ENCODE results near the gene MRPS34.

The MRPS34 gene

GRCh38 chr16:1788708-1789100, 15.8 kb upstream of the MRPS34 start:
- peak; percentile 18; the same call in 1 of the 3 replicates for ATAC-seq (ENCODE audit: insufficient read depth, low read depth)
- TF ChIP-seq, protein P1, sequence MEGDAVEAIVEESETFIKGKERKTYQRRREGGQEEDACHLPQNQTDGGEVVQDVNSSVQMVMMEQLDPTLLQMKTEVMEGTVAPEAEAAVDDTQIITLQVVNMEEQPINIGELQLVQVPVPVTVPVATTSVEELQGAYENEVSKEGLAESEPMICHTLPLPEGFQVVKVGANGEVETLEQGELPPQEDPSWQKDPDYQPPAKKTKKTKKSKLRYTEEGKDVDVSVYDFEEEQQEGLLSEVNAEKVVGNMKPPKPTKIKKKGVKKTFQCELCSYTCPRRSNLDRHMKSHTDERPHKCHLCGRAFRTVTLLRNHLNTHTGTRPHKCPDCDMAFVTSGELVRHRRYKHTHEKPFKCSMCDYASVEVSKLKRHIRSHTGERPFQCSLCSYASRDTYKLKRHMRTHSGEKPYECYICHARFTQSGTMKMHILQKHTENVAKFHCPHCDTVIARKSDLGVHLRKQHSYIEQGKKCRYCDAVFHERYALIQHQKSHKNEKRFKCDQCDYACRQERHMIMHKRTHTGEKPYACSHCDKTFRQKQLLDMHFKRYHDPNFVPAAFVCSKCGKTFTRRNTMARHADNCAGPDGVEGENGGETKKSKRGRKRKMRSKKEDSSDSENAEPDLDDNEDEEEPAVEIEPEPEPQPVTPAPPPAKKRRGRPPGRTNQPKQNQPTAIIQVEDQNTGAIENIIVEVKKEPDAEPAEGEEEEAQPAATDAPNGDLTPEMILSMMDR (IDR thresholded peaks at IDR 0.05; ENCODE audit: borderline replicate concordance, extremely low read depth, low read length, poor library complexity, severe bottlenecking) = no peak
- no peak for TF ChIP-seq EZH2 (IDR thresholded peaks at IDR 0.05; ENCODE audit: borderline replicate concordance, low read depth, low read length, severe bottlenecking)
- no peak overlapping the region for H3K4me3 ChIP-seq (ENCODE audit: low read depth in 1 of 2, low read length in 2 of 2)
- H3K9me3 ChIP-seq (ENCODE audit: insufficient read depth, low read length, severe bottlenecking) = no peaks in the 10 kb centered on the region
- peaks cover 63% of the 10 kb centered on the region for H3K36me3 ChIP-seq (ENCODE audit: insufficient read depth, low read length)
- H4K20me1 ChIP-seq (ENCODE audit: insufficient read depth, low read length) = peaks cover 76% of the 10 kb centered on the region
- no peak overlapping the region for H3K4me2 ChIP-seq (ENCODE audit: insufficient read depth, low read length)
- no peaks in the 10 kb centered on the region for H3K27me3 ChIP-seq (ENCODE audit: insufficient read depth, low read length, poor library complexity)
- H3K4me1 ChIP-seq (ENCODE audit: insufficient read depth, low read length) = peaks cover 24% of the 10 kb centered on the region
- peaks cover 45% of the 10 kb centered on the region for H3K79me2 ChIP-seq (ENCODE audit: insufficient read depth, low read length)
- no peak overlapping the region for H2AFZ ChIP-seq (ENCODE audit: low read depth, low read length)
- DNase-seq = no peak
- no peak overlapping the region for H3K27ac ChIP-seq (ENCODE audit: low read length)
- no peak overlapping the region for H3K9ac ChIP-seq (ENCODE audit: low read depth, low read length)

GRCh38 chr16:1788095-1788707, 15.3 kb upstream of the MRPS34 start:
- no peak overlapping the region for H3K9ac ChIP-seq (ENCODE audit: low read depth, low read length)
- no peaks in the 10 kb centered on the region for H3K27me3 ChIP-seq (ENCODE audit: insufficient read depth, low read length, poor library complexity)
- no peak for TF ChIP-seq EZH2 (IDR thresholded peaks at IDR 0.05; ENCODE audit: borderline replicate concordance, low read depth, low read length, severe bottlenecking)
- TF ChIP-seq, protein P1 (IDR thresholded peaks at IDR 0.05; ENCODE audit: borderline replicate concordance, extremely low read depth, low read length, poor library complexity, severe bottlenecking) = no peak
- H3K27ac ChIP-seq (ENCODE audit: low read length) = no peak overlapping the region
- DNase-seq (no peak), ATAC-seq (ENCODE audit: insufficient read depth, low read depth) (no peak)
- no peak overlapping the region for H2AFZ ChIP-seq (ENCODE audit: low read depth, low read length)
- H3K36me3 ChIP-seq (ENCODE audit: insufficient read depth, low read length) = peaks cover 65% of the 10 kb centered on the region
- H3K4me3 ChIP-seq (ENCODE audit: low read depth in 1 of 2, low read length in 2 of 2) = no peak overlapping the region
- no peak overlapping the region for H3K4me2 ChIP-seq (ENCODE audit: insufficient read depth, low read length)
- H3K79me2 ChIP-seq (ENCODE audit: insufficient read depth, low read length) = peaks cover 49% of the 10 kb centered on the region
- peaks cover 25% of the 10 kb centered on the region for H3K4me1 ChIP-seq (ENCODE audit: insufficient read depth, low read length)
- peaks cover 79% of the 10 kb centered on the region for H4K20me1 ChIP-seq (ENCODE audit: insufficient read depth, low read length)
- no peaks in the 10 kb centered on the region for H3K9me3 ChIP-seq (ENCODE audit: insufficient read depth, low read length, severe bottlenecking)

DNA sequence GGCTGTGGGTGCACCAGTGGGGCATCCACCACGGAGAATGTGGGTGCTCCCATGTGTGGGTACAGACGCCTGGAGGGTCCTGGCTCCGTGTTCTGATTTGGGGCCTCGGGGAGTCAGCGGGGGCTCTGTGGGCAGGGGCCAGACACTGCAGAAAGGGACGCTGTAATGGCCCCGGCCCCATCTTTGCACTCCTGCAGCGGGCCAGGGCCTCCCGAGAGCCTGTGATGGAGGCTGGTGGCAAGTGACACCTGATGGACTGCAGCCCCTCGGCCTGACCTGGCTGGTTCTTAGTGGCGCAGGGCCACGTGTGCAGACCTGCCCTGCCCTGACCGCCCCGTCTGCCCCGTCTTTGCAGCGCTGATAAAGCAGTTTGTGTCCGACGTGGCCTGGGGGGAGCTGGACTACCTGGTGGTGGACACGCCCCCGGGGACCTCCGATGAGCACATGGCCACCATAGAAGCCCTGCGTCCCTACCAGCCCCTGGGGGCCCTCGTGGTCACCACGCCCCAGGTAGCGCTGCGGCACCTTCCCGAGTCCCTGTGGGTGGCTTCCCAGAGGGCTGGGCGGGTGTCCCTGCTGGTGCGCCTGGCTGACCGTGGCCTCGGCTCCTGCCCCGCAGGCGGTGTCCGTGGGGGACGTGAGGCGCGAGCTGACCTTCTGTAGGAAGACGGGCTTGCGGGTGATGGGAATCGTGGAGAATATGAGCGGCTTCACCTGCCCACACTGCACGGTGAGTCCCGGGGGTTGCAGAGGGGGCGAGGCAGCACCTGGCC, 14.6 kb upstream of the MRPS34 start:
- Histone ChIP-seq H3K27ac (ENCODE audit: low read length) (no peak overlapping the region), H3K4me1 (ENCODE audit: insufficient read depth, low read length) (peaks cover 25% of the 10 kb centered on the region), H3K9me3 (ENCODE audit: insufficient read depth, low read length, severe bottlenecking) (no peaks in the 10 kb centered on the region), H3K4me3 (ENCODE audit: low read depth in 1 of 2, low read length in 2 of 2) (no peak overlapping the region), H2AFZ (ENCODE audit: low read depth, low read length) (no peak overlapping the region), H3K36me3 (ENCODE audit: insufficient read depth, low read length) (peaks cover 69% of the 10 kb centered on the region), H3K4me2 (ENCODE audit: insufficient read depth, low read length) (no peak overlapping the region), H3K9ac (ENCODE audit: low read depth, low read length) (no peak overlapping the region), H3K27me3 (ENCODE audit: insufficient read depth, low read length, poor library complexity) (no peaks in the 10 kb centered on the region), H3K79me2 (ENCODE audit: insufficient read depth, low read length) (peaks cover 53% of the 10 kb centered on the region), H4K20me1 (ENCODE audit: insufficient read depth, low read length) (peaks cover 81% of the 10 kb centered on the region)
- DNase-seq (no peak), ATAC-seq (ENCODE audit: insufficient read depth, low read depth) (no peak)
- TF ChIP-seq, protein P1 (IDR thresholded peaks at IDR 0.05; ENCODE audit: borderline replicate concordance, extremely low read depth, low read length, poor library complexity, severe bottlenecking) = no peak
- TF ChIP-seq EZH2 (IDR thresholded peaks at IDR 0.05; ENCODE audit: borderline replicate concordance, low read depth, low read length, severe bottlenecking) = no peak
